HG02759 (cell line): Measurements from ENCODE around the gene CFAP126.
"Not testable (repeated sequence)": the region's sequence is repeated elsewhere in the genome, so short reads cannot be mapped to it uniquely, and the experiment has no call there.

ENCODE experiments used
- ATAC-seq: cut with Tn5 transposase; IDR thresholded peaks from one replicate; pipeline ENCODE4 v1.9.1; 2021; ENCODE audit warnings: mild to moderate bottlenecking, moderate library complexity; ENCODE audit not compliant: unreplicated experiment

The CFAP126 gene

DNA sequence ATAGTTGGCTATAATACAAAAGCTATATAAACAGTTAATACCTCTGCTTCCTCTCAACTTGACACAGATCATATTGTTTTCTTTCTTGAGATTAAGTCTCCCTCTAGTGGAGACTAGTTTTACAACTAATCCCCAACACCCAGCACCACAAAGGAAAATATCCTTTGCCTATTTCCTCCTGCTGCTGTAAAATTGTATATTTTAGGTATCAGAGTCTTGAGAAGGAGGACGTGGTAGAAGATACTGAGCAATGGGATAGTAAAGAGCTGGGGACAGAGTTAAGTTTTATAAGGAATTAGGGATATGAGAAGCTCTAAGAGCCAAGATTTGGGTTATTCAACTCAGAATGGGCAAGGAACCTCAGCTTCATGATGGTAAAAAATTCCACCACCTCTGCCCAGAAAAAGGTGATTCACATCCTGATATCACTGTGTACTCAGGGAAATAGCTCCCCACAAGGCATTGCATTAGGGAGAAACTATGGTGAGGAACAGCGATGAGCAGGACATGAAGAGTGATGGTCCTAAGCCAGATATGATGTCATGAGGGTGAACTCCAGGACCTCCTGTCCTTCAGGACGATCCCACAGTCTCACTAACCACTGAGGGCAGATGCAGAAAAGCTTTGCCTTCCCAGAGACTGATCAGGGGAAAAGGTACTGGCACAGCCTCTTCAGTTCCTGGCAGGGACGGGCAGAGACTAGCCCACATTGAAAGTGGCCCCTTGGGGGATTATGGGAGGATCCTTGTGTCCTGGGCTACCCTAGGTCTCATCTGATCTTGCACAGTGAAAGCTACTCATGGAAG, 14.7 kb upstream of the CFAP126 start:
- ATAC-seq: no peak

DNA sequence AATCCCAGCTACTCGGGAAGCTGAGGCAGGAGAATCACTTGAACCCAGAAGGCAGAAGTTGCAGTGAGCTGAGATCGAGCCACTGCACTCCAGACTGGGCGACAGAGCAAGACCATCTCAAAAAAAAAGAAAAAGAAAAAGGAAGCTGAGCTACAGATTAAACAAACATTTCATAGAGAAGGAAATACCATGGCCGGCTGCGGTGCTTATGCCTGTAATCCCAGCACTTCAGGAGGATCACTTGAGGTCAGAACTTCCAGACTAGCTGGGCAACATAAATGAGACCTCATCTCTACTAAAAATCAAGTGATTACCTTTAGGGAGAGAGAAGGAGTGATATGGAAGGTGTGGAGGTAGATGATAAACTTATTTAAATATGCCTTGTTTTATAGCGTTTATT, 14.0 kb upstream of the CFAP126 start:
- no peak for ATAC-seq

DNA sequence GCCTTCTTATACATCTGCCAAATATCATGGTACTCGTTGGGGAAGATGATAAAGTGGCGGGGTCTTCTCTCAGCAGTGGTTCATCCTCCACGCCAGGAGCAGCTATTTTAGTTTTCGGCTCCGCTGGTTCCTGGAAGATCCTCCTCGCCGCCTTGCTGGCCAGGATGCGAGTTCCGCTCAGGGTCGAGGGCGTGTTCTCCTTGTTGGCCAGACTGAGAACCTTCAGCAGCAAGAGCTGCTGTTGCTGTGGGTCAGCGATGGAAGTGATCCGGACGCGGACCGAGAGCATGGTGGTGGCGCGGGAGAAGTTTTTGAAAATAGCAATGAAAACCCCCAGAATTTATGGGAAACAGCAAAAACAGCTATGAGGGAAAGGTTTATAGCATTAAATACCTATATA, 11.4 kb upstream of the CFAP126 start:
- no peak for ATAC-seq

DNA sequence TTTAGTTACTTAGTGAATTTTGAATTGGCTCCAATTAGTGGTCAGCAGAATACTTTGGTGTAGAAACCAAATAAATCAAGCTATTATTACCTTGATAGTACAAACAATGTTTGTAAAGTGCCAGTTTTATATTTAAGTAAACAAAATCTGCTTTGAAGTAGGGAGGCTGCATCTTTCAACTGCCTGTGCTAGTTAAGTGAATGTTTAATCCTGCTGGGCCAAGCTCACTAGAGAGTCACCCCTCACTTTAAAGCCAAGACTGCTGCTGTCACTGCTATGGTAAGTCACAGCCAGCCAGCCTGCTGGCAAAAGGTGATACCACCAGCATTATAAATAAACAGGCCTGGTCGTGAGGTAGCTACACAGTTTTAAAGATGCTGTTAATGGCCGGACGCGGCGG, 10.3 kb upstream of the CFAP126 start:
- ATAC-seq: no peak

DNA sequence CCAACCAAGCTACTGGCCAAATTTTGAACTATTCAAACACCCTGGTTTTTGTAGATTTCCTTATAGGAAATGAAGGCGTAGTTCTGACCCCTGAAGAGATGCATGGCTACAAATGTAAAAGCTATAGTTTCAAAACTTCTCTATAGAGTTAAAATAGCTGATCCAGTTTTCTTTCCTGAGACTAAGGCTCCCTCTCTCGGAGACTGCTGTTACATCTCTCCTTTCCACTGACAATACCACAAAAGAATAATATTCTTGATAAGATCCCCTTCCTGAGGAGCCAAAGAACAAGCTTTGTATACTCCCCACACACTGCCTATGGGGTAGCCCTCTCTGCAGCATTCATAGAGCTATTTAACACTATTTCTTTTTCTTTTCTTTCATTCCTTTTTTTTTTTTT, 6.7 kb upstream of the CFAP126 start:
- ATAC-seq: no peak

- ATAC-seq: no peak
Observed at GRCh38 chr1:161373442-161373841, 5.8 kb upstream of the CFAP126 start.

DNA sequence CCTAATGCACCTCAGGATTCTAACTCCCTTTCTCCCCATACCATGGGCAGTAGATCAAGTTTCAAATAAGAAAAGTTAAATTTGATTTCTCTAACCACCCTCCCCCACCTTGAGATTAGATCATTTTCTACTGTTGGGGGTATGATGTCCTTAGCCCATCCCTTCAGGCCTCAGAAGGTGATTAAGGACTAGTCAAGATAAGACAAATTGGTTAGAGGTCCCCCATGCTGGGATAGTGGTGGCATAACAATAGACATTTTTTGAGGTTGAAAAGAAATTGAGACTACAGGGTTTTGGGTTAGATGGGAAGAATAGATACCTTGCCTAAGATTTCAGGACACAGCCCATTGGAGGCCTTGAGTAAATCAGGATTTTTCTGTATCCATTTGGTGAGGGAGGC, 2.5 kb downstream of the CFAP126 start:
- no peak for ATAC-seq

DNA sequence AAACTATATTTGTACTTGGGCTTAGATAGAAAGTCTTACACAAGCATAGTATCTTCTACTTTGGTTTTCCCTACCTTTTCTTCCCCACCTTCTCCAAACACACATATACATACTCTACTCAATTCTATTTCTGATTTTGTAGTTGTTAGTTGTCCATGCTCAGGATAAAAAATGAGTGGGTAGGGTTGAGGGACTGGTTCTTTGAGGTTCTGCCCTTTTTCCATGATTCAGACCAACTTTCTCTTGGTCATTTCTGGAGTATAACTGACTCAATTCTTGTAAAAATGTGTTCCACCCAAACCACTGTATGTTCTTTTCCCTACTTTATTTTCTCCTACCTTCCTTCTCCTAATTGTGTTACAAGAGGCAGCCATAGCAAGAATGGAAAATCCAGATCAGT, 3.3 kb downstream of the CFAP126 start:
- no peak for ATAC-seq

DNA sequence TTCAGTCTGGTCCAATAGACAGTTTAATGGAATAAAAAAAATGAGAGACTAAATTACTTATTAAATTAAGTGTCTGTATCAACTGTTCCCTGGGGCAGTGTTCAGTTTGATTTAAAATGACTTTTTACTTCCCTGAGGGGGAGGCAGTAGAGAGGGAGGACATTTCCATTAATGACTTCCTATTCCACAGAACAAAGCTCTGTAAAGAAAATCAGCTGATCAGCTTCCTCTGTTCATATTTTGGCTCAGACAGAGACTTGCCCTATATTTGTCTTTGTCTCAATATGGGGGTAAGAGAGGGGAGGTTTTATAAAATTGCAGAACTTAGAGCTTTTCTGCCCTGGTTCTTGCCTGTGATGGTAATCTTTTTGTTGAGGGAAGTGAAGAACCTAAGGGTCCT, 8.4 kb downstream of the CFAP126 start:
- no peak for ATAC-seq

DNA sequence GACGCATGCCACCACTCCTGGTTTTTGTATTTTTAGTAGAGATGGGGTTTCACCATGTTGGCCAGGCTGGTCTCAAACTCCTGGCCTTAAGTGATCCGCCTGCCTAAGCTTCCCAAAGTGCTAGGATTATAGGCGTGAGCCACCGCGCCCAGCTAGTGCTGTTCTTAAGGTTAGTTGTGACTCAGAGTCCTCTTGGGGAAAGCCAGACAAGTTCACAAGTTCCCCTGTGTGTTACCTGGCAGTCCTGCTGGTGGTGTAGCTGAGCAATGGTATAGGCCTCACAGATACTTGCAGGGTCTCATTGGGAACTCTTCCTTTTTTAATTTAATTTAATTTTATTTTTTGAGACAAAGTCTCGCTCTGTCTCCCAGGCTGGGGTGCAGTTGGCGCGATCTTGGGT, 10.6 kb downstream of the CFAP126 start:
- peak; percentile 42 for ATAC-seq

DNA sequence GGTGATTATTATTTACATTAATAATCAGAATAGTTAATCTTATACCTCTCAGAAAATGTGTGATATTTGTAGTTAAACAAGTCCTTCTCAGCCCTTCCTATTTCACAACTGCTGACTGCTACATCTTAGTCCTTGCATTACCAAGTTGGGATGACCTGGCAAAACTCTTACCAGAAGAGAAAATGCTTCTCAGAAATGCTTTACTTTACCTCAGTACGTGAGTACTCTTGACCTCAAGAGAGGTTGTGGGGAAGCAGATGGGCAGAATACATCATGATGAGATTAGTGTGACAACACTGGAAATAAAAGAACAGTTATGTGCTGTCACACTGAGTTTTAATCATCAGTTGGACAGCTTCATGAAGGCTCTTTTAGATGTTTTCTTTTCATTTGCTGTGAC, 16.2 kb downstream of the CFAP126 start:
- no peak for ATAC-seq

DNA sequence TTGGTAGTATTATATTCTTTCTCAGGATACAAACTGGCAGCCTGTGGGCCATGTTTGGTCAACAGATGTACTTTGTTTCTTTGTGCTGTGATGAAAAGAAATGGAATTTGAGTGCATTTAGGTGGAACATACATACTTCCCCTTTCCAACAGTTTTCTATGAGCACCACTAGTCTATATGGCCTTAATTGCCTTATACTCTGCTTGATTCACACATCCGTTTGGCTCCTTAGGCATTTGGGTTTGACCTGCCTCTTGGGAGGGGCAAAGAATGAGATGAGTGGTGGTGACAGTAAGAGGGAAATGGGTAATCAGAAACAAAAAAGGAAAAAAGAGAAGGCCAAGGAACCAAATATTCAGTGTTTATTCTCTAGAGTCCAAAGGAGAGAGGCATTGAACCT, 17.0 kb downstream of the CFAP126 start:
- no peak for ATAC-seq

- ATAC-seq: no peak
Observed at GRCh38 chr1:161342821-161343220, 24.9 kb downstream of the CFAP126 start.

DNA sequence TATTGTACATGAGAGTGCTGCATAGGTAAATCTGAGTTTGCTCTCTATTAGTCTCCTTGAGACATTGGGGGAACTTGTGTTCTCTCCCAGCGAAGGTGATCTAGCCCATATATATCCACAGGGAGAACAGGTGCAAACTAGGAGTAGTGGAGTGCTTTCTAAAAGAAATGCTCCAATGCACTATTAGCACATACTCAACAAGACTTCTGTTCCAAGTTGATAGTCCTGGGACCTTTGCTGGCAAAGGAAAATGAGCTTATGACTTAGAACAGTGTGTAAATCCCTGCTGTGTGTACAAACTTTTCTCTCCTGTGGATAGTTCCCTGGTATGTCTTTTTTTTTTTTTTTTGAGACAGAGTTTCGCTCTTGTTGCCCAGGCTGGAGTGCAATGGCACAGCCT, 25.5 kb downstream of the CFAP126 start:
- ATAC-seq: no peak

GRCh38 chr1:161335796-161336195, 31.9 kb downstream of the CFAP126 start:
- no peak for ATAC-seq

- no peak for ATAC-seq
Observed at GRCh38 chr1:161333166-161333565, 34.5 kb downstream of the CFAP126 start.

GRCh38 chr1:161330346-161330745, 37.3 kb downstream of the CFAP126 start:
- no peak for ATAC-seq

- ATAC-seq: no peak
Observed at GRCh38 chr1:161324020-161324419, 43.7 kb downstream of the CFAP126 start.

DNA sequence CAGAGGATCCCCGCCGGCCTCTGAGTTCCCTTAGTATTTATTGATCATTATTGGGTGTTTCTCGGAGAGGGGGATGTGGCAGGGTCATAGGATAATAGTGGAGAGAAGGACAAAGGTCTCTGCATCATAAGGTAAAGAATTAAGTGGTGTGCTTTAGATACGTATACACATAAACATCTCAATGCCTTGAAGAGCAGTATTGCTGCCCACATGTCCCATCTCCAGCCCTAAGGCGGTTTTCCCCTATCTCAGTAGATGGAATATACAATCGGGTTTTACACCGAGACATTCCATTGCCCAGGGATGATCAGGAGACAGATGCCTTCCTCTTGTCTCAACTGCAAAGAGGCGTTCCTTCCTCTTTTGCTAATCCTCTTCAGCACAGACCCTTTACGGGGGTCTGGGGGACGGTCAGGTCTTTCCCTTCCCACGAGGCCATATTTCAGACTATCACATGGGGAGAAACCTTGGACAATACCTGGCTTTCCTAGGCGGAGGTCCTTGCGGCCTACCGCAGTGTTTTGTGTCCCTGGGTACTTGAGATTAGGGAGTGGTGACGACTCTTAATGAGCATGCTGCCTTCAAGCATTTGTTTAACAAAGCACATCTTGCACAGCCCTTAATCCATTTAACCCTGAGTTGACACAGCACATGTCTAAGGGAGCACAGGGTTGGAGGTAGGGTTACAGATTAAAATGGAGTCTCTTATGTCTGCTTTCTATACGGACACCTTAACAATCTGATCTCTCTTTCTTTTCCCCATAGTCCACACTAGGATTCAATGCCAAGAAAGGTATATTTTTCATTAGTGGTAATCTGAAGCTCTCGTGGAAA, 51.6 kb downstream of the CFAP126 start:
- ATAC-seq: not testable (repeated sequence)
